NB4 (cell line): Measurements from ENCODE around the gene CARS1.

Experiments used
- DNase-seq: peaks from one replicate; pipeline ENCODE4 v3.0.0; 2010; ENCODE audit warnings: low read depth
- H3K4me3 ChIP-seq: one replicate; pipeline ENCODE4 v1.5.1; 2011; ENCODE audit warnings: mild to moderate bottlenecking, low read depth, low read length, moderate library complexity
- MYC ChIP-seq: IDR thresholded peaks from 2 replicates; pipeline ENCODE4 v1.6.1; 2011; ENCODE audit warnings: low read depth, low read length
- POLR2A ChIP-seq: IDR thresholded peaks from 2 replicates; pipeline ENCODE4 v1.6.1; 2011; ENCODE audit warnings: mild to moderate bottlenecking; ENCODE audit not compliant: insufficient read length; ENCODE audit errors: extremely low read depth
- TF ChIP-seq, protein P1 (sequence below): IDR thresholded peaks from 2 replicates; pipeline ENCODE4 v1.6.1; 2011; ENCODE audit warnings: low read depth, low read length
- TF ChIP-seq, protein P2 (sequence below): IDR thresholded peaks from one replicate; pipeline ENCODE4 v1.5.1; 2012; ENCODE audit warnings: low read depth, low read length

The CARS1 gene

DNA sequence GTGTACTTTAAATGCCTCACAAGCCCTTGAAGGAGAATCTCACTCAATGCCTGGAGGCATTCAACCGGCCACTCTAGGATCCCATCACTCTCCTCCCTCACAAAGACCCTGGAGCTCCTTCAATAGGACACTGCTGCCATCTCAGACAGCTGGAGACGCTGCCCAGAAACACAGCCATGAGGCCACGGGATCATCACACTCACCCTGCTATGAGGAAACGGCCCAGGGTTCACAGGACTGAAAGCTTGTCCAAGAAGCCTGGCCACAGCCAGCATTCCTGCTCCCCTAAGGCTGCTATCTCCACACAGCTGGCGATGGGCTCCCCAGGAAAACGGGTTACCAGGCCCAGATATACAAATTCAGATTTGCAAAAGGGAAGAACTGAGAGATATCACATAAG is 13.2 kb downstream of the CARS1 start:
- no peak for TF ChIP-seq POLR2A
- TF ChIP-seq, protein P1, sequence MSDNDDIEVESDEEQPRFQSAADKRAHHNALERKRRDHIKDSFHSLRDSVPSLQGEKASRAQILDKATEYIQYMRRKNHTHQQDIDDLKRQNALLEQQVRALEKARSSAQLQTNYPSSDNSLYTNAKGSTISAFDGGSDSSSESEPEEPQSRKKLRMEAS, result no peak
- TF ChIP-seq, protein P2, sequence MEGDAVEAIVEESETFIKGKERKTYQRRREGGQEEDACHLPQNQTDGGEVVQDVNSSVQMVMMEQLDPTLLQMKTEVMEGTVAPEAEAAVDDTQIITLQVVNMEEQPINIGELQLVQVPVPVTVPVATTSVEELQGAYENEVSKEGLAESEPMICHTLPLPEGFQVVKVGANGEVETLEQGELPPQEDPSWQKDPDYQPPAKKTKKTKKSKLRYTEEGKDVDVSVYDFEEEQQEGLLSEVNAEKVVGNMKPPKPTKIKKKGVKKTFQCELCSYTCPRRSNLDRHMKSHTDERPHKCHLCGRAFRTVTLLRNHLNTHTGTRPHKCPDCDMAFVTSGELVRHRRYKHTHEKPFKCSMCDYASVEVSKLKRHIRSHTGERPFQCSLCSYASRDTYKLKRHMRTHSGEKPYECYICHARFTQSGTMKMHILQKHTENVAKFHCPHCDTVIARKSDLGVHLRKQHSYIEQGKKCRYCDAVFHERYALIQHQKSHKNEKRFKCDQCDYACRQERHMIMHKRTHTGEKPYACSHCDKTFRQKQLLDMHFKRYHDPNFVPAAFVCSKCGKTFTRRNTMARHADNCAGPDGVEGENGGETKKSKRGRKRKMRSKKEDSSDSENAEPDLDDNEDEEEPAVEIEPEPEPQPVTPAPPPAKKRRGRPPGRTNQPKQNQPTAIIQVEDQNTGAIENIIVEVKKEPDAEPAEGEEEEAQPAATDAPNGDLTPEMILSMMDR, result no peak
- no peak for TF ChIP-seq MYC
- H3K4me3 ChIP-seq, result no peak overlapping the region
- no peak for DNase-seq

DNA sequence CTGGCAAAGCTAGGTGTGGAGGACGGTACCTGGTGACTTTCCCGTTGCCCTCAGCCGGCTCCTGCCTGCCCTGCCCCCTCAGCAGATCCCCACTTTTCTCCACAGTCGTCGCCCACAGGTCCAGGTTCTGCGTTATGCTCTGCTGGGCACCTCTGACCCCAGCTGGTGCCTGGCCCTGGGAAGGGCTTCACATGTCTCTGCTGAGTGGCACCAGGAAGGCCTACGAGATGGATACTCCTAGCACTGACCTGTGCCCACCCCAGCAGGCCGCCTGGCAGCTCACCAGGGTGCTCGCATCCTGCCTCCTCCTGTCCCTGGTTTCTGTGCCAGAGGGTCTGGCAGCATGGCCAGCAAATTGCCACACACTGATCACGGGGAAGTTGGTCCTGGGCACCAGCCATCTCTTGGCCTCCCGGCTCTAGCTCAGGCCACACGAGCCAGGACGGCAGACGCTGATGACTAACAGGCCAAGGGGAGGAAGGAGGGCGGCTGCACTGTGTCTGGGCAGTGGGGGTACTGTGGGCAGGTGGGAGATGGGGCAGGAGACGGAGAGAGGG is 13.8 kb downstream of the CARS1 start:
- TF ChIP-seq, protein P2, result no peak
- TF ChIP-seq, protein P1, result no peak
- TF ChIP-seq MYC (no peak), POLR2A (no peak)
- no peak overlapping the region for H3K4me3 ChIP-seq

DNA sequence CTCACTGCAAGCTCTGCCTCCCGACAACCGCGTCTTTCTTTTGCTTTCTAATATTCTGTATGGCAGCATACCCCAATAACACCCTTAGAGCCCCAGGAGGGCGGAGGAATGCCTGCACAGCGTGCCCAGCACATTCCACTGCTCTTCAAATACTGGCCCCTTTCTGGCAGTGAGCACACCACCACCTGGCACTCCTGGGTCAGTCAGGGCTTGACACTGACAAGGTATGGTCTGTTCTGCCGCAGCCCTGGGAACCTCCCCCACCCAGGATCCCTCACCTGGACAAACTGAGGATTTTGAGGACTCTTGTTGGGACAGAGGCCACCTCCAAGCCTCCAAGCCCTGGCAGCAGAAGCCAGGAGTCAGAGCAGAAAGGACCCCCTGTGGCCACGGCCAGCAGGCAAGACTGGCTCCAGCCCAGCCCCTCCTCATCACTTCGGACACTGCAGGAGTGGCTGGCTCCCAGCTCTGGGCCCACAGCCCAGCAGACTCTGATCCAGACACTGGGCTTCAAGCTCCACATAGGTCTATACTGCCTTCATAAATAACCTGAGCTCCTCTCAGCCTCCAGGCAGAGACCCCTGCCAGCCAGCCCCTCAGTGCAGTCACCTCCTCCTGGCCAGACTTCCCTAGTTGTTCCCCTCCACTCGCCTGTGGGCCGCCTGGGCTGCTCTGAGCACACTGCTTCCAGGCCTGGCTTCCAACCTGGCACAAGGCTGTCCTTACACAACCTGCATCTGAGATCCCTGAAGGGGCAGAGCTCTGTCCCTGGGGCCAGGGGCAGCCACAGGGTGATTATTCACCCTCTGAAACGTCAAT is 14.5 kb downstream of the CARS1 start:
- no peak for DNase-seq
- TF ChIP-seq, protein P1, result no peak
- TF ChIP-seq MYC (no peak), POLR2A (no peak)
- TF ChIP-seq, protein P2, result no peak
- no peak overlapping the region for H3K4me3 ChIP-seq

More for the DNA sequence above, 13.8 kb downstream of the CARS1 start:
- no peak for DNase-seq

GRCh38 chr11:3041699-3042441 is 15.4 kb downstream of the CARS1 start:
- no peak for DNase-seq
- no peak for TF ChIP-seq MYC
- TF ChIP-seq POLR2A, result no peak
- TF ChIP-seq, protein P1, result no peak
- TF ChIP-seq, protein P2, result no peak
- no peak overlapping the region for H3K4me3 ChIP-seq

DNA sequence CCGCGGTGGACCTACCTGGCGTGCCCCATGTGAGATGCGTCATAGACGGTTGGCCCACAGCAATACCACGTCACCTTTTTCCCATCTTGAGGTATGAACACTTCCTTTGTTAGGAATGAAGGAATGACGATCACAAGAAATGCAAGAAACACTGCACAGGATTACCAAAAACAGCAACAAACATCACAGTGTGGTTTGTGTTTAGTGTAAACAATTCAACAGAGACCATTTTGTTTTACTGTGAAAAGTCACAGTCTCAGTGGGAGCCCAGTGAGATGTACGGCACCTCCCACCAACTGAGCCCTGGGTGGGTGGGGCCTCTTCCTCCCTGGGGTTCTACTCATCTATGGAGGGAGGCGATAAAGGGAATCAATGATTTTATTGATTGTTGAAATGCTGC is 16.3 kb downstream of the CARS1 start:
- H3K4me3 ChIP-seq, result no peak overlapping the region
- no peak for DNase-seq
- TF ChIP-seq POLR2A (no peak), MYC (no peak)
- TF ChIP-seq, protein P2, result no peak
- TF ChIP-seq, protein P1, result no peak
